RPMI8226 (cell line): ENCODE measurements around the gene SET.
A peak's percentile ranks its signal among the peaks of the same experiment; 100 is the strongest.

Source experiments
- DNase-seq: peaks from one replicate; pipeline ENCODE4 v3.0.0-alpha.2; 2015

SET gene

DNA sequence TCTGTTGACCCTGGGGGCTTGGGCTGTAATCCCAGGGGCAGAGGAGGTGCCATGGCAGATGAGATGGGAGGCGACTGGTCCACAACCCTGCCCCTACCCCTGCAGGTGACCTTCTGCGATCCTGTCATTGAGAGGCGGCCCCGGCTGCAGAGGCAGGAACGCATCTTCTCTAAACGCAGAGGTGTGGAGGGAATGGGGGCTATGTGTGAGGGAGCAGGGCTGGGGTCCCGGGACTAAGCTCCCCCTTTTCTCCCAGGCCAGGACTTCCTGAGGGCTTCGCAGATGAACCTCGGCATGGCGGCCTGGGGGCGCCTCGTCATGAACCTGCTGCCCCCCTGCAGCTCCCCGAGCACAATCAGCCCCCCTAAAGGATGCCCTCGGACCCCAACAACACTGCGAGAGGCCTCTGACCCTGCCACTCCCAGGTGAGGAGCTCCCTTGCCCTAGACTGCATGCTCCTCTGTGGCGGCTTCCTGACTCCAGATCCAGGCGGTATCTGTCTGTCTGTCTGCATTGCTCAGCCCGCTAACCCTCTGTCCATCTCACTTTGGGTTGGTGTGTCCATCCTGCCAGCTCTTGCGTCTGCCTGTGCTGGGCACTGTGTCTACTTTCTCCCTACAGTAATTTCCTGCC, 25.0 kb downstream of the SET start:
- no peak for DNase-seq

- DNase-seq: no peak
These were observed 25.8 kb downstream of the SET start for GRCh38 chr9:128714586-128715435.

DNA sequence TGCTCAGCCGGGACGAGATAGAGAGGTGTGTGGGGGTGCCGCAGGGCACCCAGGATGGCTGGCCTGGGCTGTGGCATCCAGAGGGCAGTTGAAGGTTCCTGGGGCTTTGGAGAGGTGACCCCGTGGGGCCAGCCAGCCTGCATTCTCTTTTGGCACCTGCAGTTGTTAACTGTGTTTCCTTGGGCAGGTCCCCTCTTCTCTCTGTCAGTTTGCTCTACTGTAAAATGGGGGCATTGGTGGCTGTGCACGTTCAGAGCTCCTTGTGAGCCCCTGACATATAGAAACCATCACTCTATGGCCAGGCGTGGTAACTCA, 26.4 kb downstream of the SET start:
- DNase-seq: no peak

- DNase-seq: peak; percentile 41
These were observed 27.7 kb downstream of the SET start for GRCh38 chr9:128716581-128717254.

DNA sequence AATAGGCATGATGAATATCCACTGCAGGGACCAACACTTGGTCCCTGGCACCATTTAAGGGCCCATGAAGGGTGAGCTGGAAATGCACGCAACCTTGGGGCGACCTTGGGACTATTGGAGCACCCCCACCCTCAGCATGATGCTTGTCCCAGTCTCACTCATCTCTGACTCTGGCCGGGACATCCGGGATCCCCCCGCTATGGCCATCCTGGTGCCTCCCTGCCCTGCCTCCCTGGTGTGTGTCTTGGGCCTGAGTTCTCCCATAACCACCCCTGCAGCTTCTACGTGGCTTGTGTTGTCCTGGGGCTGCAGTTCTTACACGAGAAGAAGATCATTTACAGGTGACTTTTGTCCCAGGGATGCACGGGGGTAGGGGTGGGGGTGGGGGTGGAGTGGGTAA, 29.0 kb downstream of the SET start:
- DNase-seq: no peak

DNA sequence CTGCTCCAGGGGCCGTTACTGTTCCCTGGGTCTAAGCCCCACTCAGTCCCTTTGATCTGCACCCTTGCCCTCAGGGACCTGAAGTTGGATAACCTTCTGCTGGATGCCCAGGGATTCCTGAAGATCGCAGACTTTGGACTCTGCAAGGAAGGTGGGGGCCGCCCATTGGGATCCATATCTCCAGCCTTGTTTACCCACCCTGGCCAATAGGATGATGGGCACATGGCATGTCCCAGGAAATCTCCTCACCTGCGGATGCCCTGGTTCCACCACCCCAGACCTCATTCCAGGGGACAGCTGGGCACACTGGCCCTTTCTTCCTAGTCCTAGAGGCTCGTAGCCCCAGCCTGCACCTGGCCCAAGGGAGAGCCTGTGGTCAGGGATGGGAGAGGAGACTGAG, 29.5 kb downstream of the SET start:
- DNase-seq: no peak

GRCh38 chr9:128719919-128720605, 31.0 kb downstream of the SET start:
- no peak for DNase-seq

GRCh38 chr9:128720841-128721486, 31.9 kb downstream of the SET start:
- DNase-seq: no peak

GRCh38 chr9:128721487-128722010, 32.5 kb downstream of the SET start:
- no peak for DNase-seq

GRCh38 chr9:128722380-128723351, 33.6 kb downstream of the SET start:
- DNase-seq: no peak

DNA sequence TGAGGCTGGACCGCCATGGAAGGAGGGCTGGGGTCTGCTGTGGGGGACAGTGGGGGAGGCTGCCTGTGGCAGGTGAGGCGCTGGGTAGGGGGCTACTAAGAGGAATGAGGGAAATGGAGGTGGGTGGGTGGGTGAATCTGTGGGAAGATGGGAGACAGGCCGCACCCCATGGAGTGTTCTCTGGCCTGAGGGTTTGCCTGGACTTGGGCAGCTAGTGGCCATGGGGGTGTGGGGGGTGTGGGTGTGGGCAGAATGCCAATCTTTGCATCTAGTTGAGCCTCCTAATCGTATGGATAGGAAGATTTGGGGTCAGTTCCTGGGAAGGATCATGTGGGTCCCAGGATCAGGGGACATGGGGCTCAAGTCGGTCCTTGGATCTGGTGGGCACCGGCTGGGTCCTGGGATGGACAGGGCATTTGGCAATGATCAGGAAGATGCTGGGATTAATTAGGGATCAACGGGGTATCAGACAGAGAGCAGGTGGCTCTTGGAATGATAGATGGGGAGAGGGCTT, 34.4 kb downstream of the SET start:
- DNase-seq: no peak

DNA sequence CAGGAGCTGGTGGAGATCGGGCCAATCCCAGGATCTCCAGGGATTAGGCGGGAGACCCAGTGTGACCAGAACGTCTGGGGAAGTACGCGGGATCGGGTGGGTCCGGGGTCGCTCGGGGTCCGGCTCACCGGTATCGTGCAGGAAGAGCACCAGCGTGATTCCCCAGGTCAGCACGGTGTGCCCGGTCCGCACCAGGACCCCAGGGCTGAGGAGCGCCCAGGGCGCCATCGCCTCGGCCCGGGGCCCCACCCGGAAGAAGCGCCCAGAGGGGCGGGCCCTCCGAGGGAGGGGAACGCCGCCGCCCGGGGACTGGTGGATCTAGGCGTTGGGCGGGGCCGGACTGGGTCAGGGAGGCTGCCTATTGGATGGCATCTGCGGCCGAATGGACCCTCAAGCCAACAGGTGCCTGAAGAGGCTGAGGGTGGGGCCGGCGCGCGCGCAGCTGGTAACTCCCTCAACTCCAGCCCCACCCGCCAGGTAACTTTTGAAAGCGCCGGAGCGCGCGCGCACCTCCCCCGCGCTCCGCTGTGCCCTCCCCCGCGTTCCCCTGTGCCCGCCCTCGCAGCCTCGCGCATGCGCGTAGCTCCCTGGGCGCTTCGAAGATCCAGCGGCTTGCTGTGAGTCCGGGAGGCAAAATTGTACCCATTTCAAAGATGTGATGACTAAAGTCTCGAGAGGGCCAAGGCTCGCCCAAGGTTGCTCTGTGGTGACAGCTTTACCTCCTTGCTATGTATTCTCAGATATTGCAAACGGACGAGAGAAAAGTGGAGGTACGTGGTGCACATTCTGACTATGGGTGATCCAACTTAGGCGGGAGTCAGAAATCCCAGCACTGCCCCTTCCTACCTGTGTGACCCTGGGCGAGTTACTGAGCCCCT, 35.1 kb downstream of the SET start, which contains the start of gene ZDHHC12:
Gene ZDHHC12 (minus strand): TSS at position 262 of the 878 bp plus-strand sequence. CDS start 34 bp downstream, at position 228.
- DNase-seq: peak; percentile 100

GRCh38 chr9:128724744-128725211, 35.8 kb downstream of the SET start:
- DNase-seq: peak; percentile 74

DNA sequence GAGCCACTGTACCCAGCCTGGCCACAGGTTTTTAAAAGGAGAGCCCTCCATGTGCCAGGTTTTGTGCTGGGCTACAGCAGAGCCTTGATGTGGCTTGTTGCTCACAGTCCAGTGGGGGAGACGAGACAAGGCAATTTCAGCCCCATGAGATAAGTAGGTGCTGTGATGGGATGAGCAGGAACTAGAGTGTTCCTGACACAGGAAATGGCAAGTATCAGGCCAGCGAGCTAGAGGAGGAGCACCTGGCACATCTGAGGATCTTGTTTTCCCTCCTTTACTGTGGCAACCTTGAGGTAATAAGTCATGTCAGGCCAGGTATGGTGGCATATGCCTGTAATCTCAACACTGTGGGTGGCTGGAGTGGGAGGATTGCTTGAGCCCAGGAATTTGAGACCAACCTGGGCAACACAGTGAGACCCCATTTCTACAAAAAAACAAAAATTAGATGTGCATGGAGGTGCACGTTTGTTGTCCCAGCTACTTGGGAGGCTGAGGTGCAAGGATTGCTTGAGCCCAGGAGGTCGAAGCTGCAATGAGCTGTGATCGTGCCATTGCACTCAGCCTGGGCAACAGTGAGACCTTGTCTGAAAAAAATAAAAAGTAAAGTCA, 38.7 kb downstream of the SET start:
- no peak for DNase-seq

DNA sequence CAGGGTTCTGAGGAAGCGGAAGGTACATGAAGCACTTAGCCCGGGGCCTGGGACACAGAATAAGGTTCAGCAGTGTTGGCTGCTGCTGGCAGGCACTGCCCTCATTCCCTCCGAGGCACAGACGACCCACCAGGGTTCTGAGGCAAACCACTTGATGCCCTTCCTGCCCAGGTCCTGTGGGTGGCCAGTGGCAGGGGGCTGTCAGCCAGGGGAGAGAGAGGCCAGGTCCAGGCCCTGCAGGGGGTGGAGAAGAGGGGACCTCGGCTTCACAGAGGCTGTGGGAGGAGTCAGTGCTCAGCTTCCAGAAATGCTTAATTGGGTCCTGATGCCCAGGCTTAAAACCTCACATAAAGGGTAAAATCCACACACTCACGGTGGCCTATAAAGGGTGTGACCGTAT, 39.3 kb downstream of the SET start:
- DNase-seq: no peak

GRCh38 chr9:128729302-128729701, 40.3 kb downstream of the SET start:
- no peak for DNase-seq

GRCh38 chr9:128729766-128730517, 40.9 kb downstream of the SET start:
- DNase-seq: no peak

- no peak for DNase-seq
These were observed 42.1 kb downstream of the SET start for GRCh38 chr9:128731093-128731492.

- DNase-seq: no peak
These were observed 42.7 kb downstream of the SET start for GRCh38 chr9:128731691-128732090.
